PFSK-1 (cell line): ENCODE data around the gene ZDHHC9.

Source experiments
- FOXP2 ChIP-seq: optimal IDR thresholded peaks from 2 replicates; pipeline ENCODE3; 2011; ENCODE audit warnings: borderline replicate concordance, control low read depth, inconsistent platforms; ENCODE audit not compliant: insufficient read depth; ENCODE audit errors: extremely low read length, extremely low read depth
- POLR2AphosphoS5 ChIP-seq: IDR thresholded peaks from 2 replicates; pipeline ENCODE4 v1.6.1; 2012; ENCODE audit warnings: low read depth, mild to moderate bottlenecking, control low read depth, low read length, moderate library complexity
- REST ChIP-seq, 2 experiments: IDR thresholded peaks; 2 replicates each; pipeline versions ENCODE4 v1.6.1 to v1.8.0; 2011 to 2012; ENCODE audit warnings: low read depth in 2 of 2, low read length in 2 of 2, control low read depth in 1 of 2, inconsistent platforms in 1 of 2, mild to moderate bottlenecking in 1 of 2, moderate library complexity in 1 of 2; ENCODE audit not compliant: insufficient read depth in 1 of 2
- SIN3A ChIP-seq: IDR thresholded peaks from 2 replicates; pipeline ENCODE4 v1.6.1; 2012; ENCODE audit warnings: mild to moderate bottlenecking, low read length, moderate library complexity, borderline replicate concordance; ENCODE audit not compliant: insufficient read depth
- TAF1 ChIP-seq: IDR thresholded peaks from 2 replicates; pipeline ENCODE4 v1.6.1; 2012; ENCODE audit warnings: low read length, control low read depth, borderline replicate concordance; ENCODE audit not compliant: insufficient read depth

The ZDHHC9 gene

GRCh38 chrX:129771266-129771995 lies 72.3 kb downstream of the ZDHHC9 start:
- TF ChIP-seq POLR2AphosphoS5 (no peak), REST (IDR thresholded peaks at IDR 0.05; ENCODE audit: insufficient read depth in 1 of 2, low read depth in 2 of 2, low read length in 2 of 2) (no peak), SIN3A (no peak), FOXP2 (no peak), TAF1 (no peak)

GRCh38 chrX:129769467-129770154 lies 74.1 kb downstream of the ZDHHC9 start:
- TF ChIP-seq SIN3A (no peak), FOXP2 (no peak), POLR2AphosphoS5 (no peak), REST (IDR thresholded peaks at IDR 0.05; ENCODE audit: insufficient read depth in 1 of 2, low read depth in 2 of 2, low read length in 2 of 2) (no peak), TAF1 (no peak)

GRCh38 chrX:129768586-129769466 lies 74.9 kb downstream of the ZDHHC9 start:
- TF ChIP-seq TAF1 (no peak), REST (IDR thresholded peaks at IDR 0.05; ENCODE audit: insufficient read depth in 1 of 2, low read depth in 2 of 2, low read length in 2 of 2) (no peak), SIN3A (no peak), FOXP2 (no peak), POLR2AphosphoS5 (no peak)

GRCh38 chrX:129768186-129768585 lies 75.5 kb downstream of the ZDHHC9 start:
- TF ChIP-seq POLR2AphosphoS5 = no peak
- TF ChIP-seq FOXP2 = no peak
- TF ChIP-seq TAF1 = no peak
- TF ChIP-seq REST (IDR thresholded peaks at IDR 0.05; ENCODE audit: insufficient read depth in 1 of 2, low read depth in 2 of 2, low read length in 2 of 2) = no peak
- no peak for TF ChIP-seq SIN3A
